PFSK-1 (cell line): ENCODE data around the gene SLC7A6.

ENCODE experiments used
- POLR2AphosphoS5 ChIP-seq: IDR thresholded peaks from 2 replicates; pipeline ENCODE4 v1.6.1; 2012; ENCODE audit warnings: low read depth, mild to moderate bottlenecking, control low read depth, low read length, moderate library complexity
- REST ChIP-seq, 2 experiments: IDR thresholded peaks; 2 replicates each; pipeline versions ENCODE4 v1.6.1 to v1.8.0; 2011 to 2012; ENCODE audit warnings: low read depth in 2 of 2, low read length in 2 of 2, control low read depth in 1 of 2, inconsistent platforms in 1 of 2, mild to moderate bottlenecking in 1 of 2, moderate library complexity in 1 of 2; ENCODE audit not compliant: insufficient read depth in 1 of 2
- SIN3A ChIP-seq: IDR thresholded peaks from 2 replicates; pipeline ENCODE4 v1.6.1; 2012; ENCODE audit warnings: mild to moderate bottlenecking, low read length, moderate library complexity, borderline replicate concordance; ENCODE audit not compliant: insufficient read depth

- TF ChIP-seq POLR2AphosphoS5 (no peak), REST (IDR thresholded peaks at IDR 0.05; ENCODE audit: insufficient read depth in 1 of 2, low read depth in 2 of 2, low read length in 2 of 2) (no peak), SIN3A (no peak)
These were observed 5.5 kb downstream of the SLC7A6 start for GRCh38 chr16:68269793-68270192.
